Measurements from ENCODE around the gene AATK. TPM values are rescaled to one million over a fixed set of nuclear protein-coding genes. Genes with fewer than 3 reads are reported as not detected.

AATK gene
- total and polyA plus RNA-seq, 2 experiments from 2014 or later = 1.1 to 5.0 TPM

DNA sequence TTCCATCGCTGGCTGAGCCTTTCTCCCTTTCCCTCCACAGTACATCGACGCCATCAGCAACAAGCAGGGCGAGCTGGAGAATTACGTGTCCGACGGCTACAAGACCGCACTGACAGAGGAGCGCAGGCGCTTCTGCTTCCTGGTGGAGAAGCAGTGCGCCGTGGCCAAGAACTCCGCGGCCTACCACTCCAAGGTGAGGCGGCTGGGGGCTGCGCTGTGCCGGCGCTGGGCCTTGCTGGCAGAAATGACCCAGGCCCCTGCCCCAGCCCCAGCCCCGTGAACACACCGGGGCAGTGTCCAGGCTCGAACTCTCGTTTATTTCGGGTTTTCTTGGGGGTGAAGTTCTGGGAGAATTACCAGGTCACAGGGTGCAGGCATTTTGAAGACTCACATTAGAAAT is 66.1 kb downstream of the AATK start:
- H3K36me3 ChIP-seq (ENCODE audit: insufficient read depth) = no peaks in the 10 kb centered on the region
- no peak overlapping the region for H2AFZ ChIP-seq
- no peaks in the 10 kb centered on the region for H3K79me2 ChIP-seq (replicated peaks; ENCODE audit: insufficient read depth)
- H3K27ac Mint-ChIP-seq = no peak overlapping the region
- H3F3A ChIP-seq (replicated peaks; ENCODE audit: low read depth) = no peaks in the 10 kb centered on the region
- H3K4me1 Mint-ChIP-seq = peaks cover 18% of the 10 kb centered on the region; the same call in 2 of the 3 replicates
- no peaks in the 10 kb centered on the region for H3K9me2 ChIP-seq (ENCODE audit: insufficient read depth)
- H3K9me3 Mint-ChIP-seq = no peaks in the 10 kb centered on the region
- DNase-seq (ENCODE audit: low spot score) (no peak), ATAC-seq (no peak)
- H3K4me3 ChIP-seq = no peak overlapping the region
- no peaks in the 10 kb centered on the region for H4K20me1 ChIP-seq (replicated peaks; ENCODE audit: insufficient read depth)
- no peaks in the 10 kb centered on the region for H3K27me3 ChIP-seq (ENCODE audit: insufficient read depth)
- 0 out of 2 replicates have a peak, but pooled peaks cover 1% of the 10 kb centered on the region for H3K4me1 ChIP-seq (ENCODE audit: insufficient read depth)
- H3K4me3 Mint-ChIP-seq = no peak overlapping the region
- no peak overlapping the region for H3K27ac ChIP-seq (ENCODE audit: low read depth)
- TF ChIP-seq, protein P1, sequence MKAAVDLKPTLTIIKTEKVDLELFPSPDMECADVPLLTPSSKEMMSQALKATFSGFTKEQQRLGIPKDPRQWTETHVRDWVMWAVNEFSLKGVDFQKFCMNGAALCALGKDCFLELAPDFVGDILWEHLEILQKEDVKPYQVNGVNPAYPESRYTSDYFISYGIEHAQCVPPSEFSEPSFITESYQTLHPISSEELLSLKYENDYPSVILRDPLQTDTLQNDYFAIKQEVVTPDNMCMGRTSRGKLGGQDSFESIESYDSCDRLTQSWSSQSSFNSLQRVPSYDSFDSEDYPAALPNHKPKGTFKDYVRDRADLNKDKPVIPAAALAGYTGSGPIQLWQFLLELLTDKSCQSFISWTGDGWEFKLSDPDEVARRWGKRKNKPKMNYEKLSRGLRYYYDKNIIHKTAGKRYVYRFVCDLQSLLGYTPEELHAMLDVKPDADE (IDR thresholded peaks at IDR 0.05) = no peak
- TF ChIP-seq POLR2AphosphoS5 (IDR thresholded peaks at IDR 0.05; ENCODE audit: low read depth) = no peak
- TF ChIP-seq NANOG (IDR thresholded peaks at IDR 0.05; ENCODE audit: borderline replicate concordance) = no peak
- TF ChIP-seq CREB1 (CRISPR knock-in tag; IDR thresholded peaks at IDR 0.05; ENCODE audit: low read depth) = no peak
- no peak for TF ChIP-seq ZNF114 (CRISPR knock-in tag; IDR thresholded peaks at IDR 0.05)
- TF ChIP-seq, protein P2, sequence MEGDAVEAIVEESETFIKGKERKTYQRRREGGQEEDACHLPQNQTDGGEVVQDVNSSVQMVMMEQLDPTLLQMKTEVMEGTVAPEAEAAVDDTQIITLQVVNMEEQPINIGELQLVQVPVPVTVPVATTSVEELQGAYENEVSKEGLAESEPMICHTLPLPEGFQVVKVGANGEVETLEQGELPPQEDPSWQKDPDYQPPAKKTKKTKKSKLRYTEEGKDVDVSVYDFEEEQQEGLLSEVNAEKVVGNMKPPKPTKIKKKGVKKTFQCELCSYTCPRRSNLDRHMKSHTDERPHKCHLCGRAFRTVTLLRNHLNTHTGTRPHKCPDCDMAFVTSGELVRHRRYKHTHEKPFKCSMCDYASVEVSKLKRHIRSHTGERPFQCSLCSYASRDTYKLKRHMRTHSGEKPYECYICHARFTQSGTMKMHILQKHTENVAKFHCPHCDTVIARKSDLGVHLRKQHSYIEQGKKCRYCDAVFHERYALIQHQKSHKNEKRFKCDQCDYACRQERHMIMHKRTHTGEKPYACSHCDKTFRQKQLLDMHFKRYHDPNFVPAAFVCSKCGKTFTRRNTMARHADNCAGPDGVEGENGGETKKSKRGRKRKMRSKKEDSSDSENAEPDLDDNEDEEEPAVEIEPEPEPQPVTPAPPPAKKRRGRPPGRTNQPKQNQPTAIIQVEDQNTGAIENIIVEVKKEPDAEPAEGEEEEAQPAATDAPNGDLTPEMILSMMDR (conservative IDR thresholded peaks at IDR 0.05; ENCODE audit: low read depth in 2 of 2) = no peak
- no peak for TF ChIP-seq EZH2 (IDR thresholded peaks at IDR 0.05; ENCODE audit: low read depth, unreplicated experiment)
- TF ChIP-seq, protein P3, sequence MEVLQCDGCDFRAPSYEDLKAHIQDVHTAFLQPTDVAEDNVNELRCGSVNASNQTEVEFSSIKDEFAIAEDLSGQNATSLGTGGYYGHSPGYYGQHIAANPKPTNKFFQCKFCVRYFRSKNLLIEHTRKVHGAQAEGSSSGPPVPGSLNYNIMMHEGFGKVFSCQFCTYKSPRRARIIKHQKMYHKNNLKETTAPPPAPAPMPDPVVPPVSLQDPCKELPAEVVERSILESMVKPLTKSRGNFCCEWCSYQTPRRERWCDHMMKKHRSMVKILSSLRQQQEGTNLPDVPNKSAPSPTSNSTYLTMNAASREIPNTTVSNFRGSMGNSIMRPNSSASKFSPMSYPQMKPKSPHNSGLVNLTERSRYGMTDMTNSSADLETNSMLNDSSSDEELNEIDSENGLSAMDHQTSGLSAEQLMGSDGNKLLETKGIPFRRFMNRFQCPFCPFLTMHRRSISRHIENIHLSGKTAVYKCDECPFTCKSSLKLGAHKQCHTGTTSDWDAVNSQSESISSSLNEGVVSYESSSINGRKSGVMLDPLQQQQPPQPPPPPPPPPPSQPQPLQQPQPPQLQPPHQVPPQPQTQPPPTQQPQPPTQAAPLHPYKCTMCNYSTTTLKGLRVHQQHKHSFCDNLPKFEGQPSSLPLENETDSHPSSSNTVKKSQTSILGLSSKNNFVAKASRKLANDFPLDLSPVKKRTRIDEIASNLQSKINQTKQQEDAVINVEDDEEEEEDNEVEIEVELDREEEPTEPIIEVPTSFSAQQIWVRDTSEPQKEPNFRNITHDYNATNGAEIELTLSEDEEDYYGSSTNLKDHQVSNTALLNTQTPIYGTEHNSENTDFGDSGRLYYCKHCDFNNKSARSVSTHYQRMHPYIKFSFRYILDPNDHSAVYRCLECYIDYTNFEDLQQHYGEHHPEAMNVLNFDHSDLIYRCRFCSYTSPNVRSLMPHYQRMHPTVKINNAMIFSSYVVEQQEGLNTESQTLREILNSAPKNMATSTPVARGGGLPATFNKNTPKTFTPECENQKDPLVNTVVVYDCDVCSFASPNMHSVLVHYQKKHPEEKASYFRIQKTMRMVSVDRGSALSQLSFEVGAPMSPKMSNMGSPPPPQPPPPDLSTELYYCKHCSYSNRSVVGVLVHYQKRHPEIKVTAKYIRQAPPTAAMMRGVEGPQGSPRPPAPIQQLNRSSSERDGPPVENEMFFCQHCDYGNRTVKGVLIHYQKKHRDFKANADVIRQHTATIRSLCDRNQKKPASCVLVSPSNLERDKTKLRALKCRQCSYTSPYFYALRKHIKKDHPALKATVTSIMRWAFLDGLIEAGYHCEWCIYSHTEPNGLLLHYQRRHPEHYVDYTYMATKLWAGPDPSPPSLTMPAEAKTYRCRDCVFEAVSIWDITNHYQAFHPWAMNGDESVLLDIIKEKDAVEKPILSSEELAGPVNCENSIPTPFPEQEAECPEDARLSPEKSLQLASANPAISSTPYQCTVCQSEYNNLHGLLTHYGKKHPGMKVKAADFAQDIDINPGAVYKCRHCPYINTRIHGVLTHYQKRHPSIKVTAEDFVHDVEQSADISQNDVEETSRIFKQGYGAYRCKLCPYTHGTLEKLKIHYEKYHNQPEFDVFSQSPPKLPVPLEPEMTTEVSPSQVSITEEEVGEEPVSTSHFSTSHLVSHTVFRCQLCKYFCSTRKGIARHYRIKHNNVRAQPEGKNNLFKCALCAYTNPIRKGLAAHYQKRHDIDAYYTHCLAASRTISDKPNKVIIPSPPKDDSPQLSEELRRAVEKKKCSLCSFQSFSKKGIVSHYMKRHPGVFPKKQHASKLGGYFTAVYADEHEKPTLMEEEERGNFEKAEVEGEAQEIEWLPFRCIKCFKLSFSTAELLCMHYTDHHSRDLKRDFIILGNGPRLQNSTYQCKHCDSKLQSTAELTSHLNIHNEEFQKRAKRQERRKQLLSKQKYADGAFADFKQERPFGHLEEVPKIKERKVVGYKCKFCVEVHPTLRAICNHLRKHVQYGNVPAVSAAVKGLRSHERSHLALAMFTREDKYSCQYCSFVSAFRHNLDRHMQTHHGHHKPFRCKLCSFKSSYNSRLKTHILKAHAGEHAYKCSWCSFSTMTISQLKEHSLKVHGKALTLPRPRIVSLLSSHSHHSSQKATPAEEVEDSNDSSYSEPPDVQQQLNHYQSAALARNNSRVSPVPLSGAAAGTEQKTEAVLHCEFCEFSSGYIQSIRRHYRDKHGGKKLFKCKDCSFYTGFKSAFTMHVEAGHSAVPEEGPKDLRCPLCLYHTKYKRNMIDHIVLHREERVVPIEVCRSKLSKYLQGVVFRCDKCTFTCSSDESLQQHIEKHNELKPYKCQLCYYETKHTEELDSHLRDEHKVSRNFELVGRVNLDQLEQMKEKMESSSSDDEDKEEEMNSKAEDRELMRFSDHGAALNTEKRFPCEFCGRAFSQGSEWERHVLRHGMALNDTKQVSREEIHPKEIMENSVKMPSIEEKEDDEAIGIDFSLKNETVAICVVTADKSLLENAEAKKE (CRISPR knock-in tag; IDR thresholded peaks at IDR 0.05) = no peak
- TF ChIP-seq STAT1 (IDR thresholded peaks at IDR 0.05; ENCODE audit: unreplicated experiment) = no peak
- TF ChIP-seq, protein P4, sequence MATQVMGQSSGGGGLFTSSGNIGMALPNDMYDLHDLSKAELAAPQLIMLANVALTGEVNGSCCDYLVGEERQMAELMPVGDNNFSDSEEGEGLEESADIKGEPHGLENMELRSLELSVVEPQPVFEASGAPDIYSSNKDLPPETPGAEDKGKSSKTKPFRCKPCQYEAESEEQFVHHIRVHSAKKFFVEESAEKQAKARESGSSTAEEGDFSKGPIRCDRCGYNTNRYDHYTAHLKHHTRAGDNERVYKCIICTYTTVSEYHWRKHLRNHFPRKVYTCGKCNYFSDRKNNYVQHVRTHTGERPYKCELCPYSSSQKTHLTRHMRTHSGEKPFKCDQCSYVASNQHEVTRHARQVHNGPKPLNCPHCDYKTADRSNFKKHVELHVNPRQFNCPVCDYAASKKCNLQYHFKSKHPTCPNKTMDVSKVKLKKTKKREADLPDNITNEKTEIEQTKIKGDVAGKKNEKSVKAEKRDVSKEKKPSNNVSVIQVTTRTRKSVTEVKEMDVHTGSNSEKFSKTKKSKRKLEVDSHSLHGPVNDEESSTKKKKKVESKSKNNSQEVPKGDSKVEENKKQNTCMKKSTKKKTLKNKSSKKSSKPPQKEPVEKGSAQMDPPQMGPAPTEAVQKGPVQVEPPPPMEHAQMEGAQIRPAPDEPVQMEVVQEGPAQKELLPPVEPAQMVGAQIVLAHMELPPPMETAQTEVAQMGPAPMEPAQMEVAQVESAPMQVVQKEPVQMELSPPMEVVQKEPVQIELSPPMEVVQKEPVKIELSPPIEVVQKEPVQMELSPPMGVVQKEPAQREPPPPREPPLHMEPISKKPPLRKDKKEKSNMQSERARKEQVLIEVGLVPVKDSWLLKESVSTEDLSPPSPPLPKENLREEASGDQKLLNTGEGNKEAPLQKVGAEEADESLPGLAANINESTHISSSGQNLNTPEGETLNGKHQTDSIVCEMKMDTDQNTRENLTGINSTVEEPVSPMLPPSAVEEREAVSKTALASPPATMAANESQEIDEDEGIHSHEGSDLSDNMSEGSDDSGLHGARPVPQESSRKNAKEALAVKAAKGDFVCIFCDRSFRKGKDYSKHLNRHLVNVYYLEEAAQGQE (IDR thresholded peaks at IDR 0.05; ENCODE audit: unreplicated experiment) = no peak
- no peak for TF ChIP-seq ZNF331 (CRISPR knock-in tag; IDR thresholded peaks at IDR 0.05; ENCODE audit: low read depth)
- peaks cover 11% of the 10 kb centered on the region for H3K27me3 Mint-ChIP-seq (ENCODE audit: insufficient read depth, low read depth, poor library complexity)
- H3K4me2 ChIP-seq = no peak overlapping the region
- H3K36me3 Mint-ChIP-seq (ENCODE audit: low read depth) = no peaks in the 10 kb centered on the region

Measured in GM23338 (cell line).